Endometrial microvascular endothelial cells (primary cell): ENCODE results near the gene MYG1. TPM values are rescaled to one million over a fixed set of nuclear protein-coding genes. Genes with fewer than 3 reads are reported as not detected.

ENCODE experiments used
- in situ Hi-C: cut with HindIII; loops from 2 replicates; pipeline ENCODE4 v1.10.0; 2017; ENCODE audit warnings: low sequenced_read_pairs, low pct_unique_long_range_greater_than_20kb; ENCODE audit errors: inconsistent ontology term
- total RNA-seq: library from RNA; depleted of rRNA; stranded (reverse); fragments of >200 nt; gene quantifications from one replicate; pipeline ENCODE4 v1.2.3, GENCODE V29; 2015; ENCODE audit errors: inconsistent ontology term

MYG1 gene, protein sequence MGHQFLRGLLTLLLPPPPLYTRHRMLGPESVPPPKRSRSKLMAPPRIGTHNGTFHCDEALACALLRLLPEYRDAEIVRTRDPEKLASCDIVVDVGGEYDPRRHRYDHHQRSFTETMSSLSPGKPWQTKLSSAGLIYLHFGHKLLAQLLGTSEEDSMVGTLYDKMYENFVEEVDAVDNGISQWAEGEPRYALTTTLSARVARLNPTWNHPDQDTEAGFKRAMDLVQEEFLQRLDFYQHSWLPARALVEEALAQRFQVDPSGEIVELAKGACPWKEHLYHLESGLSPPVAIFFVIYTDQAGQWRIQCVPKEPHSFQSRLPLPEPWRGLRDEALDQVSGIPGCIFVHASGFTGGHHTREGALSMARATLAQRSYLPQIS
- 55.1 TPM for total RNA-seq

DNA sequence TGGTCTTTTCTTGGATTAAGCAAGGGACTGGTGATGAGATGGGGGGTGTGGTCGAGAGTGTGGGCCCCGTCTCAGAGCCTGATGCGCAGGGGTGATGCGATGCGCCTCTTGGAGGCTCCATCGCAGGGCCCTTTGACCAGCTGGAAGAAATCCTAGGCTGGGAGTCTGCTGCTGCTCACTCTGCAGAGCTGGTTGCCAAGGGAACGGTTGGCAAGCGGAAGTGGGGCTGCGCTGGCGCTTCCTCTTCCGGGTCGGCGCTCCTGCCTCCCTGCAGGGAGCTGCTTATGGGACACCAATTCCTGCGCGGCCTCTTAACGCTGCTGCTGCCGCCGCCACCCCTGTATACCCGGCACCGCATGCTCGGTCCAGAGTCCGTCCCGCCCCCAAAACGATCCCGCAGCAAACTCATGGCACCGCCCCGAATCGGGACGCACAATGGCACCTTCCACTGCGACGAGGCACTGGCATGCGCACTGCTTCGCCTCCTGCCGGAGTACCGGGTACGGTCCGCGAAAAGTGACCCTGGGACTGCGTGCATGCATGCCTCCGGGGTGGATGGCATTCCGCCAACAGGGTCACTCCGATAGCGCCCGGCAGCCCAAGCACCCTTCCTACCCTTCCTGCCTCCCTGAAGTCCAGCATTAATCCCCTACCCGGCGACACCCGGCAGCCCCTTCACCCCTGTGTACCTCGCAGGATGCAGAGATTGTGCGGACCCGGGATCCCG is at the start of gene MYG1:
Gene MYG1, plus strand, starts transcription at position 242 of the 727 bp plus-strand sequence. Its CDS starts 43 bp downstream, at position 285.
- in situ Hi-C loops = no loop called here

DNA sequence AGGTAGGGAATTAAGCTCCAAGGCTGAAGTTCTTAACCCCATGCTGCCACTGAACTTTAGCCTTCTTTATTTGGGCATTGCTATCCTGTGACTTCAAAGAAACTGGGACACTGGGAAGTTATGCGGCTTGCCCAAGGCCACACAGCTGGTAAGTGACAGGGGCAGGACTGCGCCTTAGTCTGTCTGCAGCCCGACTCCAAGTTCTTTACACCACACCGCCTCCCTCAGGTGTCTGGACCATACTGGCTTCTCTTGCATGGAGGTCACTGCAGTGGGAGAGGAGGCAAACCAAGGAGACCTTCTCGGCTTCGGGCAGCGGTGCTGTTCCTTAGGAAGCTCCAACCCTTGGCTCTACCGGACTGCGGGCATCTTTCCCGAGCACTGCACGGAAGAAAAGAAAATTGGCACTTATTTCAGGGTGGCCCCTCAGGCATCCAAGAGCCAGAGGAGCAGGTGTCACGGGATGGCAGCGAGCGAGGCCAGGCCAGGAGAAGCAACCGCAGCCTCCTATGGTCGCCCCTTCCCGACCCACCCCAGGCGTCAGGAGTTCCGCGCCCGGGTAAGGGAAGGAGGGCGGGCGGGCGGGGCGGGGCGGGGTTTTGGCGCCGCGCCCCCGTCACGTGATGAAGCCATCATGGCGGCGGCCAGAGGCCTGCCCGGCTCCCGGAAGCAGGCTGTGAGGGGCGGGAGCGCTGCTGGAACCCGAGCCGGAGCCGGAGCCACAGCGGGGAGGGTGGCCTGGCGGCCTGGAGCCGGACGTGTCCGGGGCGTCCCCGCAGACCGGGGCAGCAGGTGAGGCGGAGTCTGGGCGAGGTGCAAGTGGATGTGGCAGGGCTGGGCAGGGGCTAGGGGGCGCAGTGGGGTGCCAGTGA is 47.8 kb upstream of the MYG1 start:
- in situ Hi-C loops = no loop called here

DNA sequence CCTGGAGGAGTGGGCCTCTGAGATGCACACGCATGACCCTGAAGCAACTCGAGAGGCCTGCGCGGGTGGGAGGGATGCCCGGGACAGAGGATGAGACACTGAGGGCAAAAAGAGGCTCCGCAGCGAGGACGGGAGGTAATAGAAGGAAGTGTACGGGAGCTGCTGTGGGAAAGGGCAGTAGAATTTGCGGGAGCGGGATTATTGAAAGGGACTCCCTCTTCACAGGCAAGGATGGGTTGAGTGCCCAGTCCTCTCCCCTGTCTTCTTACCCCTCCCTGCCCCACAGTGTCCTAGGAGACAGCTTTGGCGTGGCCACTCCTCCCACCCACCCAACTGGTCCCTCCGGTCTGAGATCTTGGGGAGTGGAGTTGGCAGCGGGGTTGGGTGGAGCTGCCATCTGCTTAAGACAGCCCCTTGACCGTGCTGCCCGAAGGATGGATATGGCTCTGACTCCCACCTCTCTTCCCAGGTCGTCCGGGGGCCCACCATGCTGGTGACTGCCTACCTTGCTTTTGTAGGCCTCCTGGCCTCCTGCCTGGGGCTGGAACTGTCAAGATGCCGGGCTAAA is 47.1 kb upstream of the MYG1 start:
- in situ Hi-C loops = no loop called here

DNA sequence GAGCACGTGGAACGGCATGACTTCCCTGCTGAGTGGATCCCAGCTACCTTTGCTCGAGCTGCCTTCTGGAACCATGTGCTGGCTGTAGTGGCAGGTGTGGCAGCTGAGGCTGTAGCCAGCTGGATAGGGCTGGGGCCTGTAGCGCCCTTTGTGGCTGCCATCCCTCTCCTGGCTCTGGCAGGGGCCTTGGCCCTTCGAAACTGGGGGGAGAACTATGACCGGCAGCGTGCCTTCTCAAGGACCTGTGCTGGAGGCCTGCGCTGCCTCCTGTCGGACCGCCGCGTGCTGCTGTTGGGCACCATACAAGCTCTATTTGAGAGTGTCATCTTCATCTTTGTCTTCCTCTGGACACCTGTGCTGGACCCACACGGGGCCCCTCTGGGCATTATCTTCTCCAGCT is 46.2 kb upstream of the MYG1 start:
- in situ Hi-C loops = no loop called here

DNA sequence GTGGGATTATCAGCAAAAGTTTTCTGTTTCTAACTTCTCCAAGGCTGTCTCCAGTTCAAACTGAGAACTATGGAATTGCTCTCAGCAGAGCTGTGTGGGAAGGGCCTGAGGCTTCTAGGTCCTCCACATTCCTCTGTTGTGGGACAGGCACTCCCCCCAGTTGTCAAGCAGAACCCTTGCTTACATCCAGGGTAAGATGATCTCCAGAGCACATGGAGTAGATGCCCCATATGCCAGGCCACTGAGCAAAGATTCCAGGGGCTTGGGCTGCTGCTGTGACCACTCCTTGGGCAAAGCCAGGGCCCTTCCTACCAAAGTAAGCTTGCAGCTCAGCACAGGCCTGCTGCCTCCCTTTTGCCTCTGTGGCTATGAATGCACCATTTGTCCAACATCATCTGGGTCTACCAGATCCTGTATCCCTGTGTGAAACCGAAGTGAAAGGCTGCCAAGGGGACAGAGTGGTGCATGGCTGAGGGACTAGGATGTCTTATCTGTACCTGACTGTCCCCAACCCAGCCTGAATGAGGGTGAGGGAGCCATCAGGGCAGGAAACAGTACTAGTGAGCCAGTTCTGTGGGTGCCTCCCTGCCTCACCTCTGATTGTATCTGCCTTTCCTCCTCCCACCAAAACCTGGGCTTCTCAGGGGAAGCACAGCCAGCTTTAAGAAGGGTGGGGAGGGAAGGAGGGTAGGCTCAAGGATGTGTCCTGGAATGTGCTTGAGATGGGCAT is 44.5 kb upstream of the MYG1 start:
- in situ Hi-C loops = no loop called here

DNA sequence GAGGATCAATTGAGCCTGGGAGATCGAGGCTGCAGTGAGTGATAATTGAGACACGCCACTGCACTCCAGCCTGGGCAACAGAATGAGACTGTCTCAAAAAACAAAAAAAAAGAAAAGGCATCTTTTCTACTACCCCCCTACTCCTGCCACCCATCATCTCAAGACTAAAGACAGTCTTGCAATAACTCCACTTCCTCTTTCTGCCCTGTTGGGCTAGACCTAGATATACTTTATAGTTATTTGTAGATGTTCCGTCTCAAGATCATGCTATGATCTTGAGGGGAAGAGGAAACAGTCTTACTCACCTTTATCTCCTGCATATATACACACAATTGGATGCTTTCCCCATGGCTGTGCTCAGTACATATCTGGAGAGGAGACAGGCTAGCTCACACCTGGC is 43.5 kb upstream of the MYG1 start:
- in situ Hi-C loops = no loop called here

DNA sequence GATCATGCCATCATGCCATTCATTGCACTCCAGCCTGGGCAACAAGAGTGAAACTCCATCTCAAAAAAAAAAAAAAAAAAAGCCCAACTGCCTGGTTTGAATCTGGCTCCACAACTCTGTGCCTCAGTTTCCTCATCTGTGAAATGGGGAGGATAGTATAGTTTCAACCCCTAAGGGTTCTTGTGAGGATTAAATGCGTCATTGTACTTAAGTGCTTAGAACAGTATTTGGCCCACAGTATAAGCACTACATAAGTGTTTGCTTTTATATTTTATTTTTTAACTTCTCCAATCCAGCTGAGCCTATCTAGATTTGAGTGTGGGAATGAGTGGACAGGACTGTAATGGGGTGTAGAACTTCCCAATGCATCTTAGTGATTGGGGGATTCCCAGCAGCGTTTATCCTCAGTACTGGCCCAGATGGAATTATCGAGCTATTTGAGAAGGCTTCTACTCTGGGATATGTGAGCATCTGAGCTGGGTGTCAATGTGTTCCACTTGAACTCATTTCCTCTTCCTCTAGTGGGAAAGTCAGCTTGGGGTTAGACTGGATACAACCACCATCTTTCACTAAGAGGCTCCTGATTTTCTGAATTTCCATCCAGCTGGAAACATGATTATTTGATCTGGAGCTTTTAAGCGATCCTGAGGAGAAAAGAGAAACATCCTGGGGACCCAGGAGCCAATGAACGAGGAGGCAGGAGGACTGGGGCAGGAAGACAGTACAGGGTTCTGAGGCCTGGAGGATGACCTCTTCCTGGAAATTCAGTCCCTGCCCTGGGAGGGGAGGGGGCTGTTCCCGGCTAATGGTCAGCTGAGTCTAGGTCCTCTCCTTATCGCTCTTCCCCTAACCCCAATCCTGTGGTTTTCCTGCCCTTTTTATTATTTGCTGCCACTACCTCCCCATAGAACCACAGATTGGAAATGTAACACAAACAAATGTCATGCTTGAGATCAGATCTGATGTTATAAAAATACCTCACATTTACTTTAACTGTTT is 40.7 kb upstream of the MYG1 start:
- in situ Hi-C loops = no loop called here

DNA sequence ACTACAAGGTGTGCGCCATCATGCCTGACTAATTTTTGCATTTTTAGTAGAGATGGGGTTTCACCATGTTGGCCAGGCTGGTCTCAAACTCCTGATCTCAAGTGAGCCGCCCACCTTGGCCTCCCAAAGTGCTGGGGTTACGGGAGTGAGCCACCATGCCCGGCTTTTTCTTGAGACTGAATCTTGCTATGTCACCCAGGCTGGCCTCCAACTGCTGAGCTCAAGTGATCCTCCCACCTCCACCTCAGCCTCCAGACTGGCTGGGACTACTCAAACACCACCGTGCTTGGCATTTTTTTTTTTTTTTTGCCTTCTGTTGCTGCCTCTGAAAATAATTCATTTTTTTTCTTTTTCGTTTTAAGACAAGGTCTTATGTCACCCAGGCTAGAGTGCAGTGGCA is 39.6 kb upstream of the MYG1 start:
- in situ Hi-C loops = no loop called here

DNA sequence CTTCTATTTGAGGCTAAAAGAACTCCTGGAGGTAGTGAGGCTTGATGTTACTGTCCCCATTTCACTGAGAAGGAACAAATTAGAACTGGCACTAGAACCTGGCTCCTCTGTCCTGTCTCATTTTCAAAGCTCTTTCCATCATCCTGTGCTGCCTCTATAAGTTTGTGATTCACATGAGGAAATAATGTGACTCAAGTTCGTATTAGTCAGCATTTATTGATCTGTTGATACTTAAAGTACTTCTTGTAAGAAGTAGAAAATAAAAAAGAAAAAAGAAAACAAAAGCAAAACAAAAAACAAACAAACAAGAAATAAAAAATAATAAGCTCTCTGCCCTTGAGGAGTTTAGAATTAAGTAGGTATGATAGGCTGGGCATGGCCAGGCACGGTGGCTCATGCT is 33.7 kb upstream of the MYG1 start:
- in situ Hi-C loops = no loop called here

DNA sequence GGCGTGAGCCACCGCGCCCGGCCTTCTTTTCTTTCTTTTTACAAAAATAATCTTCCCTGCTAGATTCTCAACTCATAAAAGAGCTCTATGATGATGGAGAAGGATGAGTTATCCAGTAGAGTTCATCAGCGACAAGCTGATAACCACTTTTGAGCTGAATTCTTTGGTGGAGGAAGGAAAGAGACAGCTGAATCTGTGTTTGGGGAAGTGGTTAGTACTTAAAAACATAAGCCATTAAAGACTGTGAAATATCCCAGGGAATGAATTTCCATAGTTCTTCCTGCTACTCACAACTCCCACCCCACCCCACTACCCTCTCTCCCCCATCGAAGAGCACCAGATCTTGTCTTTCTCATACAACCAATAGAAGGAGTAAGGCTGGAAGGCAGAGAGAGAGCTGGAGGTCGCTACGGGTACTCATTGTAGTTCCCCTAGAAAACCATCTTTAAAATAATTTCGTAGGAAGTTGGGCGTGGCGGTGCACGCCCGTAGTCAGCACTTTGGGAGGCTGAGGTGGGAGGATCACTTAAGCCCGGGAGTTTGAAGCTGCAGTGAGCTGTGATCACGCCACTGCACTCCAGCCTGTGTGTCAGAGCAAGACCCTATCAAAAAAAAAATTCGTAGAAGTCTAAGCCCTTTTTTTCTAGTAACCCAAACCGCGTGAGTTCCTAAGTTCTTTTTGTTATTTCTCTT is 32.0 kb upstream of the MYG1 start:
- in situ Hi-C loops = no loop called here

DNA sequence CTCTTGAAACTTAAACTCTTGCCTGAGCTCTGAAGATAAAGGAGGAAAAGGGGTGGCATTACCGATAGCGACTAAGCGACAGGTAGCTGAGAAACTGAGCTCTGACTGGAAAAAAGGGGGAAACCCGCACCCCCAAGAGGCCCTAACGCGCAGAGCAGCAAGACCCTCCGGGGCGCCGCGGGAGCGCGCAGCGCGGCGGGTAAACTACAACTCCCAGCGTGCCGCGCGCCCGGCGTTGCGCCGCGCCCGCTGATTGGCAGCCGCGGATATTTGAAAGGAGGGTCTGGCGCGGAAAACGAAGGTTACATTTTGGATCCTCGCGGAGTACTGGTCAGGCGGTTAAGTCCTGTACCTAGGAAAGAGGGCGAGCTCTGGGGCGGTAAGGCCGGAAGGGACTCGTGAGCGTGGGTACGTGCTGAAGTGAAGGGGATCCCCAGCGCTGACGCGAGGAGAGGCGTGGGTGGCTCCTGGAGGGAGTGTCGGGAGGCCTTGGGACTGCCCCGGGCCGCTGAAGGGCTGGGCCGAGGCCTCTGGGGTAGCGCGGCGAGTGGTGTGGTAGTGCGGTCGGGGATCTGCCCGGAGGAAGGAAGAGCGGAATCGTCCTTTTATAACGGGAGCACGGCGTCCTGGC is 31.4 kb upstream of the MYG1 start, which contains the start of gene ESPL1:
Gene ESPL1, plus strand, starts transcription at position 301 of the 631 bp plus-strand sequence. CDS start 468 bp downstream, outside the sequence.
- in situ Hi-C loops = no loop called here

DNA sequence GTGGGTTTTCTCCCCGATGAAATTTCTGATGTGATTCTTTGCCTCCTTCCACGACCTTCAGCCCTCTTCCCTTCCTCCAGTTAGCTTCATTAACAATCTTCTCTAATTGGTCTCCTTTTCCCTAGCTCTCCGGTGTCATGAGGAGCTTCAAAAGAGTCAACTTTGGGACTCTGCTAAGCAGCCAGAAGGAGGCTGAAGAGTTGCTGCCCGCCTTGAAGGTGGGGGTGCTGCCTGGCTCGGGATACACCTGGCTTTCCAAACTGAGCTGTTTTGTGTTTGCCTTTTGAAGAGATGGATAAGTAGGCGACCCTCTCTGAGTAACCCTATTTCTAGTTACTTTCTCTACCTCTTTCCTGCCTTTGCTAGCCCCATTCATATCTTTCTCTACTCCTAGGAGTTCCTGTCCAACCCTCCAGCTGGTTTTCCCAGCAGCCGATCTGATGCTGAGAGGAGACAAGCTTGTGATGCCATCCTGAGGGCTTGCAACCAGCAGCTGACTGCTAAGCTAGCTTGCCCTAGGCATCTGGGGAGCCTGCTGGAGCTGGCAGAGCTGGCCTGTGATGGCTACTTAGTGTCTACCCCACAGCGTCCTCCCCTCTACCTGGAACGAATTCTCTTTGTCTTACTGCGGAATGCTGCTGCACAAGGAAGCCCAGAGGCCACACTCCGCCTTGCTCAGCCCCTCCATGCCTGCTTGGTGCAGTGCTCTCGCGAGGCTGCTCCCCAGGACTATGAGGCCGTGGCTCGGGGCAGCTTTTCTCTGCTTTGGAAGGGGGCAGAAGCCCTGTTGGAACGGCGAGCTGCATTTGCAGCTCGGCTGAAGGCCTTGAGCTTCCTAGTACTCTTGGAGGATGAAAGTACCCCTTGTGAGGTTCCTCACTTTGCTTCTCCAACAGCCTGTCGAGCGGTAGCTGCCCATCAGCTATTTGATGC is 30.6 kb upstream of the MYG1 start:
- in situ Hi-C loops = no loop called here

DNA sequence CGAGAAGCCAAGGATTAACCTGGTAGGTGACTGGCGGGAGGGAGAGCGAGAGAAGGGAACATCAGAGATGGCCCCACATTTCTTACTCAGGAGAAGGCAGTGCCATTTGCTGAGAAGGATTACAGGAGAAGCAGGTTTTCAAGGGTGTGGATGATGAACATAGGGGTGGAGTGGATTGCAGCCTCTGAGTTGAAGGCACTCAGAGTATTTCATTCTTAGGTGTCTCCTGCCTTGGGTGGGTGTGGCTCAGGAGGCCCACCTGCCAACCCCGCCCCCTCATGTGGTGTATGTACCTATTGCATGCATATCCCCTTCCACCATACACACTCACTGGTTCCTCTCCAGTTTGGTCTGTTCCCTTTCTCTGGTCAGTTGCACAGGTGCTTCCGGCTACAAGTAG is 25.1 kb upstream of the MYG1 start:
- in situ Hi-C loops = no loop called here

DNA sequence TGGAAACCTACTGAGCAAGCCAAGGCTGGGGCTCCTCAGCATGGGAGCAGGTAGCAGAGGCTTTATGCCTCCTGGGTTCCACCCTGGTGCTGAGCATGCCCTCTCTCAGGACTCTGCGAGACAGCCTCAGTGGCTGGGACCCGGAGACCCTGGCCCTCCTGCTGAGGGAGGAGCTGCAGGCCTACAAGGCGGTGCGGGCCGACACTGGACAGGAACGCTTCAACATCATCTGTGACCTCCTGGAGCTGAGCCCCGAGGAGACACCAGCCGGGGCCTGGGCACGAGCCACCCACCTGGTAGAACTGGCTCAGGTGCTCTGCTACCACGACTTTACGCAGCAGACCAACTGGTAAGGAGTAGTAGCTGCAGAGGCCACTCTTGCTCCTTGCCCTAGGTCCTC is 23.0 kb upstream of the MYG1 start:
- in situ Hi-C loops = no loop called here

DNA sequence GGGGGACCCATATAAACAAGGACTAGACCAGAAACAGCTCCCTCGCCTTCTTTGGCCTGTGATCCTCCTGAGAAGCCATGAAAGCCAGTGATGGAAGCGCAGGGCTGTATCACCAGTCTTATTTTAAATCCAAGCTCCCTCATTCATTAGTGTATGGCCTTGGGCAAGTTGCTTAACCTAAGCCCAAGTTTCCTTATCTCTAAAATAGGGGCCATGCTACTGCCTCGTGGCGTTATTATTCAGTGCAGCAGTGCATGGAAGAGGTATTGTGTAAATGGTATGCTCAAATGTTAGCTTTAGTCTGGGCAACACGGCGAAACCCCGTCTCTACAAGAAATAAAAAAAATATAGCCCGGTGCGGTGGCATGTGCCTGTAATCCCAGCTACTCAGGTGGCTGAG is 21.5 kb upstream of the MYG1 start:
- in situ Hi-C loops = no loop called here
